8988T (cell line): Measurements from ENCODE around the gene CHPT1.

Experiments
- DNase-seq: peaks from one replicate; pipeline ENCODE4 v3.0.0; 2011

CHPT1 gene

DNA sequence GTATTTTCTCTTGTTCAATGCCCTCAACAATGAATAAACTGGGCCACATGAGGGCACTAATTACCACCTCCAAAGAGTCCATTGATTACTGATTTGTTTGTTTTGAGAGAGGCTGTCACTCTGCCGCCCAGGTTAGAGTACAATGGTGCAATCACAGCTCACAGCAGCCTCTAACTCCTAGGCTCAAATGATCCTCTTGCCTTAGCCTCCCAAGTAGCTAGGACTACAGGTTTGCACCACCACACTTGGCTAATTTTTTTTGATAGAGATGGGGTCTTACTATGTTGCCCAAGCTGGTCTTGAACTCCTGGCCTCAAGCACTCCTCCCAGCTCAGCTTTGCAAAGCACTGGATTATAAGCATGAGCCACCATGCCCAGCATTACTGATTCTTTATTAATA, 70.1 kb downstream of the CHPT1 start:
- DNase-seq, result no peak

DNA sequence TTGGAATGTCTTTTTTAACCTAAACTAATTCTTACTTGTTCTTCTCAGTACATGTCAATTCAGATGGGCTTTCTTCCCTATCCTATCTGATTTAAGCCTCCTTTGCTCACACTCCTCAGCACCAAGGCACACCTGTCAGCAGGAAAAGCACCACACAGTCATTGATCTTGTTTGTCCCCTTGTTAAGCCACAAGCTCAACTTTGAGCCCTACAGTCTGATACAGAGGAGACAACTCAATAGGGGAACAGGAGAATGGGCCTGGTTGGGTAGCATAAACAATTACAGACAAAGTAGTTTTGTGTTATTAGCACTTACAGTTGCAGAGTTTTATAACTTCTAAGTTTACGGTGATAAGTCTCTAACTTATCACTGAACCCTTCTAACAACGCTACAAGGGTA, 71.3 kb downstream of the CHPT1 start:
- no peak for DNase-seq

DNA sequence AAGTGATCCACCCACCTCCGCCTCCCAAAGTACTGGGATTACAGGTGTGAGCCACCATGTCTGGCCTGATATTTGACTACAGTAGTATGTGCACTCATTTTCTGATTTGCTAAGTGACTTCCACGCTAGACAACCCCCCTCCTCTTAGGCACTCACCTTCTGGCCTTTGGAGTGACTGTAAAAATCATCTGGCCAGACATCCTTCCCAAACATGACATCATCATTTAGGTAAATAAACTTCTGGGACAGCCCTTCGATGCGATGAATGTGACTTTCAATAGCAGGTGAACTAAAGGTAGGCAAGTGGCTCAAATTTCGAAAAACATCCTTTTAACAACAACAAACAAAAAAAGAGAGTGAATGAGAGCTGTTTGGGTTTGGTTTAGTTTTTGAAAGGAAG, 72.4 kb downstream of the CHPT1 start:
- DNase-seq, result no peak

DNA sequence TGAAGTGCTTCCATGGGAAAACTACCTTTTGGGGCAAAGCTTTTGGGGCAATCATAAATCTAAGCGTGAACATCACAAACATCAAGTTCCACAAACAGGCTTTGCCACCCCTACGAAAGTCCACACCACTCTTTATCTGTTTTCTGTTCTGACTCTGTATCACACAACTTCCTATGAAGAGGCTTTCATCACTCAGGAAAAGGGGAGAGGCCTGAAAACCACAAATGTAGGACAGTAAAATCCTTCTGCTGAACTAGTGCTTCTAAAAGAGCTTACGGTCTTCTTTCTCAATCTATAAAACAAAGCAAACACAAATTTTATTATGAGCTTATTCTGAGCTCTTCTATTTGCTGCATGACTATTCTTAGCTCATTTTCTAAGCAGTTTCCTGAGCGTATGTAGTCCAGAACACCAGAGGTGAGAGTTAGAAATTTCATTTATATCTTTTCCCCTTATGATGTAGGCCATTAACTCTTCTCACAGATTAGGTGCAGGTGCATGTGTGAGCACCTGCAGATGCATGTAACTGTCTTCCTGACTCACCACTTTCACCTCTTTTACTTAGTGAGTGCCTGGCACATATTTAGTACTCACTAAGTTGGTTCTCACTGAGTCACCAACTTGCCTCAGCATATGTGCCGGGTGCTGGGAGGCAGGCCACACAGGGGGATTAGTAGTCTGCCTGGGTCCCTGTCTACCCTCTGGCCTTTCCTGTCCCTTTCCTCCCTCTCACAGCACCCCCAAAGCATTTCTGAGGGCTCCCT, 74.8 kb downstream of the CHPT1 start:
- DNase-seq, result no peak

DNA sequence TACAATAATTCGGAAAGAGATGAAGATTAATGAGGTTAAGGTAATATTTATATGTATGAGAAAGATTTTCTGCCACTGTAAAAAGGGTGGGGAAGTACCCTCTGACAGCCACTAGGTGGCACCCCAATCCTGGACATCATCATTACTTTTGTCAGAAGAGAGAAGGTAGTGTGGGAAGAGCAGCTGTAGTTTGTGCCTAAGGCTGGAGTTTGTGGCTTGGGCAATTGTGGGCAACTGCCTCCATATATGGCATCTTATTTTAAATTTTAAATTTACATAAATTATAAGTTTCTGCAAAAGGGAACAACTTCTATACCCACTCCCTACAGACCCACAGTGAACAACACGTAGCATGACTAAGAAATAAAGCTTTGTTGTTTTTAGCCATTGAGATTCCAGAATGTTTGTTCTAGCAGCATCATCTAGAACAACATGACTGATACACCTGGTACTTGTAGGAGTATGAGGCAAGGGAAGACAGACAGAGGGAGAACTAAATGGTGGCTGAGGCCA, 76.3 kb downstream of the CHPT1 start:
- peak; percentile 41 for DNase-seq

DNA sequence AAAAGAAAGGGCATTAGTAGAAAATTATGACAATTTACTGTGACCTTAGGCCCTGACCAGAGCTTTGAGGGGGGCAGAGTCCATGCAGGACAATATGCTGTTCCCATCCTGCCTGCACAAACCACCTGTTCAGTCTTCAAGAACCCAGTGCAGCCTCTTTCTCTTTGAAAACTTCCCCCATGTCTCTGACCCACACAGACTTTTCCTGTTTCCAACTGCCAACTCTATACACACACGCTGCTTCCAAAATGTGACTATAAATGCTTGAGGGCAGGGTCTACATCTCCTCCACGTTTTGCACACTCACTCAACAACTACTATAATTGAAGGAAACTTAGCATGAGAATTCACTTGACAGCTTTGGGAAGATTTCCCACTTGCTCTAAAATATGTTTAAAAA, 78.4 kb downstream of the CHPT1 start:
- no peak for DNase-seq

DNA sequence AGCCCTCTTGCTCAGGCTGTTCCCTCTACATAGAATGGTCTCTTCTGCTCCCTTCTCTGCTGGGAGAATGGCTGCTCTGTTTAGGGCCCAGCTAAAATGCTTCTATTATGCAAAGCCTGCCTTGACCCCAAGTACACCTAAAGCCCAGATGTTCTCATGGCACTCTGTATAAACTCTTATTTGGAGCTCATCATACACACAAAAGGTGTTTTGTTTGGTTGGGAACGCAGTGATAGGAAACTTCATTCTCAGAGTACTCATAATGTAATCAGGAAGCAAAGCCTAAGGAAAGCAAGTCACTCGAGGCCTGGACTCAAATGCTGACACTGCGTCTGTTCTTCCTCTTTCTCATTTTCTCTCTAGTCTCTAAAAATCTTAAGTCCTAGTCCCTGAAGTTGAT, 80.0 kb downstream of the CHPT1 start:
- no peak for DNase-seq

DNA sequence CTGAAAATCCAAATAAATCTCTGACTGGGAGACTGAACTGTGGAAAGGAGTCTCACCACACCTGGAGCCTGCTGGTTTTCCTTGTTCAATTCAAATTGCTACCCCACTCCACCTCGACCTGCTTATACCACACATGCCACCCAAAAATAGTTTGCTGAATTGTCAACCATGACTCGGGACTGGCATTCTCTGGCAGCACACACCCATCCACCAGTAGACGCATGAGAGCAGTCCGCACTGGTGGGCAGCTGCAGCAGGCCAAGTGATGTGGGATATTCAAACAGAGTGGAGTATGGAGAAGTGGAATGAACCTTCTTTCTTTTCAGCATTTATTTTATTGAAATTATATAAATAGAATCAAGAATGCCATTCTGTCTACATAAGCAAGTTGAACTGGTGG, 80.5 kb downstream of the CHPT1 start:
- DNase-seq, result no peak
